ENCODE measurements around the gene MCRIP1.

Gene MCRIP1

DNA sequence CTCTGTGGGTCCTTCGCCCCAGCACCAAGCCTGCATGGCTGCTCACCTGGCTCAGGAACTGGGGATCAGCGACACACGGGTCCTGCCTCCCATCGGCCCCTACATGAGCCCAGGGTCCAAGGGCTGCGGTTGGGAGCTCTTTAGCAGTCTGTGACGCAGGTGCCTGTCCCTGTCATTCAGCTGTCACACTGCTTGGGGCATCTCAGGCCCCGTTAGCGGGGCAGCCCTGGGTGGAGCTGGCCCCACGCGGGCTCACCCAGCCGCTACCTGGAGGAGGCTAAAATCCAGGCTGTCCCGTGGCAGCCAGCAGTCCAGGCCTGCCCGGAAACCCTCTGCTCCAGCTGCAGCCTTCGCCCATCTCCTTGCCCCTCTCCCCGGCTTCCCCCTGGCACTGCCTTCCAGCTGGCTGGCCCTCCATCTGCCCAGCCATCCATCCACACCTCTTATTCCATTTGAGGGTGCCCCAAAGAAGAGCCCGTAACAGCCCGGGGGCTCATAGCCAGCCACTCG lies 25.8 kb downstream of the MCRIP1 start:
- DNase-seq (ENCODE audit: insufficient read length, low spot score) (no peak), FAIRE-seq (no peak)

DNA sequence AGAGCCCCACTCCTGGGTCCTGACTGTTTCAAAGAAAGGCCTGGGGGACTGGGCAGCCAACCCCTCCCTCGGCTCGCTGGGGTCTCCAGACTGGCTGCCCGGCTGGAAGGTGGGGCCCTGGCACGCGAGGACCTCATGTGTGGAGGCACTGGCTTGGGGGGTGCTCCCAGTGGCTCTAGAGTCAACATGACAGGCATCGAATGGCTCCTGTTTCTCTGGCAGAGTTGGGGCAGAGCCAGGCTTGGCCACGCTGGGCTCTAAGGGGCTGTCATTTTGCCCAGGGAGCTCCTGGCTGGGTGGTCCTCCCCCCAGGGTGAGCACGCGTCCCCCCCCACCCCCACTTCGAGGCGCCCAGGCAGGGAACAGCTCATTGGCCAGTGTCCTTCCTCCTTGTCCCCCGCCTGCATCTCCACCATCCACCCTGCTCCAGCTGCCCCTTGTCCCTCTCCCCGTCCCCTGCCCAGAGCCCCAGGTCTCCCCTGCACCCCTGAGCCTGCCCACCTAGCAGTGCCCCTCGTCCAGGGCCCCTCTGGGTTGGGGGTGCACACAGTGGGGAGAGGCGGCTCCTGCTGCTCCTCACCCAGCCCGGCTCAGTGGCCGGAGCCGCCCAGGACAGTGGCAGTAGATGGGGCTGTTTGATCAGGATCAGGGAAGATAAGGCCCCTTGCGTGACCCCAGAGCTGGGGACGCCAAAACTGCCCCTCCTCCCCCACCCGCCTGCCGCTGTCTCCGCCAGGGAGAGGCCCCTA lies 26.5 kb downstream of the MCRIP1 start:
- no peak for FAIRE-seq

DNA sequence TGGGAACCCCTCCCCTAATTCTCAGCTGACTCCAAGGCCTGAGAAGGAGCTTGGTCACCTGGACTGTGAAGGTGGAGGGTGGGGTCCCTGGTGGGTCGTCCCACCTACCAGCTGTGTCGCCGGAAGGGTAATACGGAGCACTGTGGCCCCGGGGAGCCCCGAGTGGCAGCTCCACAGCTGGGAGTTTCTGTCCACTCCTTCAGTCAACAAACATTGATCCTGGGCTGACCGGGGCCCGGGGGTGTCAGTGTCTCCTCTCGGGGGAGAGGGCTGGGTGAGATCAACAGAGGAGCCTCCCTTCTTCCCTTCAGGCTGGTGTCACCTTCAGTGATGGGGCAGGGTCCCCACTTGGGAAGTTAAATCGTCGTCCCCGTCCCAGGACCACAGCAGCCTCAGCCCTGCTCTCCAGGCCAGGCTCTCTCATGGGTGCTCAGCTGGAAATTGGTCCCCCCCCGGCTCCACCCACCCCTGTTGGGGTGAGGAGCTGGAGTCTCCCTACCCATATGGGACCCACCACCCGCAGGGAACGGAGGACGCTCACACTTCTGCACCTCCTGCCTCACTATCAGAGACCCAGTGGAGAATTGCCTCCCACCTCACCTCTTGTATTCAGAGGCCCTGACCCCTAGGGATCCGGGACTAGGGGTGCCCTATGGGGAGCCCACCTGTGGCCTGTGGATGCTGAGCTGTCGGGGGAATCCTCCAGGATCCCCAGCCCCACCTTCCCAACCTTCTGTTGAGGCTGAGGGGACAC lies 27.2 kb downstream of the MCRIP1 start:
- FAIRE-seq, result no peak
- no peak for DNase-seq (ENCODE audit: insufficient read length, low spot score)

More for the DNA sequence above, 26.5 kb downstream of the MCRIP1 start:
- DNase-seq (ENCODE audit: insufficient read length, low spot score), result no peak

DNA sequence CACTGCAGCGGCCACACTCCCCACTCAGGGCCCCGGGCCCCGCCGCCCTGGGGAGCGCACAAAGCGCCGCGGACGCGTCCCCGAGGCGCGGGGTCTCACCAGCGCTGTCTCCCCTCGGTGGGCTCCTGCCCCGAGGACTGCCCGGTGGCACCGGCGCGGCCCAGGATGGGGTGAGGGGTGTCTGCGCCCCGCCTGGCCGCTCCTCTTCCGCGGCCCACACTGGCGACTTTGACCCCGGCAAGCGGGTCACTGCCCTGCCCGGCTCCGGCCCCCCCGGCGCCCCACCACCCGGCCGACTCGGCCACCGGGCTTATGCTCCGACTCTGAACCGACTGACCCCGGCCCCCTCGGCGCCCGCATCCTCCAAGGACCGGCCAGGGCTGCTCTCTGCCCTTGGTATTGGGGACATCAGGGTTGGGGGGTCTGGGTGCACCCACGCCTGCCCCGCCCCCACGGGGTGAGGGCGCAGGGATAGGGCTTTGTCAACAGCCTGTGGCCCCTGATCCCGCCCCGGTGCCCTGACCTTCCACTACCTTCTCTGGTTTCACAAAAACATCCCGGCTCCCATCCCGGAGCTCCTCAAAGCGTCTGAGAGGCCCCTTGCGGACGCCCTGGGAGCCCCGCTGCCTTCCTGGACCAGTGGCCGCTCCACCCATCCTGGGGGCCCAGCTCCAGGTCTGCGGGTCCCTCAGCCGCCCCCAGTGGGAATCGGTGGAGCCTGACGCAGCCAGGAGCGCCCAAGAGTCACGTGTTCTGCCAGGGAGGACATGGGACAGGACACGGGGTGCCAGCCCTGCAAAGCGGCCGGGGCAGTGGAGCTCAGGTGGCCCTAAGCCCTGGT lies 28.3 kb downstream of the MCRIP1 start:
- DNase-seq (ENCODE audit: insufficient read length, low spot score) (no peak), FAIRE-seq (no peak)

DNA sequence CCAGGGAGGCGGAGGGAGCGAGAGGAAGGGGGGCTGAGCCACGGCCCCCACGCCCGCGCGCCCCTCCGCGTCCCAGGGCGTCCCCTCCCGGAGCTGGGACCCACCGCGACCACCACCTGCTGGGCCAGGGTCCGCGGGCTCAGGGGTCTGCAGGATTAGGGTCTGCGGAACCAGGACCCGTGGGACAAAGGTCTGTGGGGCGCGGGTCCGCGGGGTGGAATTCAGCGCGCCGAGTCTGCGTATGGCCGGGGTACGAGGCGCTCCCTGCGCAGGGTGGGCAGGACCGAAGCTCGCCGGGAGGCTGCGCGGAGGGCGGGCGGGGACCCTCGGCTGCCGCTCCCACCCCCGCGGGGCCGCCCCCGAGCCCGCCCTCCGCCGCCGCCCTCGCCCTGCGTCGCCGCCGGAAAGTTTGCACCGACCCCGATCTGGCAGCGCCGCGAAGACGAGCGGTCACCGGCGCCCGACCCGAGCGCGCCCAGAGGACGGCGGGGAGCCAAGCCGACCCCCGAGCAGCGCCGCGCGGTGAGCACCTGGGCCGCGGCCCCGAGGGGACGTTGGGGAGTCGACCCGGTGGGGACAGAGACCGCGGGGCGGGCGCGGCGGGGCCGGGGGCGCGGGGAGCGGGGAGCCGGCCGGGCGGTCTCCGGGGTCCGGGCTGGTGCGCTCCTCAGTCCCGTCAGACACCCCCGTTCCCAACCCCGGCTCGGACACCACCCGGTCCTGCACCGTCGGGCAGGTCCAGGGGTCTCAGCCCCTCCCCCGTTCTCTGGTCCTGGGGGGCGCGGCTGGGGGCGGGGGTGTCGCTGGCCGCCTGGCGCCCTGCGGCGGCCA lies 29.1 kb downstream of the MCRIP1 start, which contains the start of gene GCGR:
GCGR (plus strand) TSS at position 423 of the 831 bp plus-strand sequence. CDS start 4,869 bp downstream, outside the sequence.
- DNase-seq (ENCODE audit: insufficient read length, low spot score), result no peak
- no peak for FAIRE-seq

DNA sequence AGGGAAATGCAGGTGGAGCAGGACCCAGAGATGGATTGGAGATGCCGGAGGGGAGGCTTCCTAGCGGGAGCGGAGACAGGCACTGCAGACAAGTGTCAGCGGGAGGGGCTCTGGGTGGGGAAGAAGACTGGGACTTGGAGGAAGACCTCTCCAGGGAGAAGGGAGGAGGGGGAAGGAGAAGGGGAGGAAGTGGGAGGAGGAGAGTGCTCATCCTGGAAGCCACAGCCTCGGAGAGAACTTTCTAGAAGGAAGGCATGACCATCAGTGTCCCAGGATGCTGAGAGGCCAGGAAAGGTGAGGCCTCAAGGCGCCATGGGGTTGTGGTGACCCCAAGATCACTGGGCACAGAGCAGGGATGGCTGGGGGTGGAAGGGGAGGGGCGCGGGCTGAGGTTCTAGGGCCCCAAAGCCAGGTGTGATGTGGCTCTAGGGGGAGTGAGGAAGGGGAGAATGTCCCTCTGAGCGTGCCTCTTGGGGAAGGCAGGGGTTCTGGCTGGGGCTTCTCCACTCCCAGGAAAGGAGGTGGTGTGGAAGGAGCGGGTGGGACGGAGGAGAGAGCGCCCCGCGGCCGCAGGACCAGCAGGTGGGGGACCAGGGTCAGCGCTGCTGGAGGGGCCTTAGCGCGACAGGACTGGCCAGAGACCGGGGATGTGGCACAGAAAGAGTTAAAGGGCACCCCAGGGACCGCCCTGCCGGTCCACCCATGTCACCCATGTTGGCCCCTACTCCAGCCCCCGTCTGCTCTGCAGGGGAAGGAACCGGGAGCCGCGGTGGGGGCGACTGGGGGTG lies 30.0 kb downstream of the MCRIP1 start:
- FAIRE-seq (no peak), DNase-seq (ENCODE audit: insufficient read length, low spot score) (no peak)

DNA sequence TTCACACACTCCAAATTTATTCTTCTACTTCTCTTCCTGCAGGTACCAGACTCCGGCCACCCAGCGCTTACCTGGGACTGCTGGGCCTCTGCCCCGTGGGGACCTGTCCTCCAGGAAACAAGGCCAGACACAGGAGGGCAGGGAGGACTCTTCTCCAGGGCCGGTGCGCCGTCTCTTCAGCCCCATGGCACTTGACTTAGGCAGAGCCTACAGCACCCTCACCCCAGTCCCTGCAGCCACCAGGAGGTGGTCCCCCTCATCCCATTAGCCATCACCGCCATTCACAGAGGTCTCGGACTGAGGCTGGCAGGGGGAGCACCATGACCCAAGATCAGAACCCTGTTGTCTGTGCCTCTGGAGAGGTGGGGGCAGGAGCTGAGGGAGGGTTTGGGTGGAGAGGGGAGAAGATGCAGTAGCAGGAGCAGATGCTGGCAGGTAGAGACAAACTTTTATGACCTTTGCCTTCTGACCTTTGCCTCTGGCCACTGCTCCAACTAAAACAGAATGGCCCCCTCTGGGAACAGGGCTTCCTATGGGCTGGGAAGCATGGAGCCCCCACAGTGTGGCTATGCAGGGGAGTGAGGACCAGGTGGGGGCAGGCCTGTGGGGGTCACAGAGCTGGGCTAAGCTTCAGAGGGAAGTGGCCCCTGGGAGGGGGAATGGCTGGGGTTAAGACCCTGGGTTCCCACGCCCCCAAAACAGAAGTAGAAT lies 30.9 kb downstream of the MCRIP1 start:
- no peak for FAIRE-seq
- DNase-seq (ENCODE audit: insufficient read length, low spot score), result no peak

DNA sequence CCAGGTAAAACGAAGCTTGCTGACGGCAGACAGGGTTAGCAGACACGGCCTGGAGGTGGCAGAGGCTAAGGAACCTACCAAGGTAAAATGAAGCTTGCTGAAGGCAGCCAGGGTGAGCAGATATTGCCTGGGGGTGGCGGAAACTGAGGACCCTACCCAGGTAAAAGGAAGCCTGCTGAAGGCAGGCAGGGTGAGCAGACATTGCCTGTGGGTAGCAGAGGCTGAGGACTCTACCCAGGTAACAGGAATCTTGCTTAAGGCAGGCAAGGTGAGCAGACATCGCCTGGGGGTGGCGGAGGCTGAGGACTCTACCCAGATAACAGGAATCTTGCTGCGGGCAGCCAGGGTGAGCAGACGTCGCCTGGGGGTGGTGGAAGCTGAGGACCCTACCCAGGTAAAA lies 31.8 kb downstream of the MCRIP1 start:
- FAIRE-seq (no peak), DNase-seq (ENCODE audit: insufficient read length, low spot score) (no peak)

DNA sequence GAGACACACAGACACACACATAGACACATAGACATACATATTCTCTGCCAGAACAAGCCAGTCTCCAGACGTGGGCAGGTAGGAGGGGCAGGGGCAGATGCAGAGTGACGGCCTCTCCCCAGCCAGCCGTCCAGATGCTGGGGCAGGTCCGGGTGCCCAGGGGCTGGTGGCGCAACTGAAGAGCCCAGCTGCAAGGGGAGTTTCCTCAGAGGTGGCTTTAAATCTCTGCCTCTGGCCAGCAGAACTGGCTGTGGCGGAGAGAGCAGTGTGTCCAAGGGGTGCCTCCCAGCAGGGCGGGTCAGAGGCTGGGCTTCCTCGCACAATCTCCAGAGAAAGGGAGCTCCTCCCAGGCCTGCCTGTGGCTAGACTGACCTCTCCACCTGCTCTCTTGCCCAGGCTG lies 38.6 kb downstream of the MCRIP1 start:
- DNase-seq (ENCODE audit: insufficient read length, low spot score) (no peak), FAIRE-seq (no peak)

DNA sequence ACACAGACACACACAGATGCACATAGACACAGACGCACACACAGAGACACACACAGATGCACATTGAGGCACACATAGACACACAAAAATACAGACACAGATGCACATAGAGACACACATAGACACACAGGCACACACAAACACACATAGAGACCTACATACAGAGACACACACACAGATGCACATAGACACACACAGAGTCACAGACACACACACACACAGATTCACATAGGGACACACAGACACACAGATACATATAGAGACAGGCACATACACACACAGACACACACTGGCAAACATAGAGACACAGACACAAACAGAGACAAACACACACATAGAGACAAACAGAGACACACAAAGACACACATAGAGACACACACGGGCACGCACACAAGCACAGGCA lies 39.0 kb downstream of the MCRIP1 start:
- DNase-seq (ENCODE audit: insufficient read length, low spot score) (no peak), FAIRE-seq (no peak)

DNA sequence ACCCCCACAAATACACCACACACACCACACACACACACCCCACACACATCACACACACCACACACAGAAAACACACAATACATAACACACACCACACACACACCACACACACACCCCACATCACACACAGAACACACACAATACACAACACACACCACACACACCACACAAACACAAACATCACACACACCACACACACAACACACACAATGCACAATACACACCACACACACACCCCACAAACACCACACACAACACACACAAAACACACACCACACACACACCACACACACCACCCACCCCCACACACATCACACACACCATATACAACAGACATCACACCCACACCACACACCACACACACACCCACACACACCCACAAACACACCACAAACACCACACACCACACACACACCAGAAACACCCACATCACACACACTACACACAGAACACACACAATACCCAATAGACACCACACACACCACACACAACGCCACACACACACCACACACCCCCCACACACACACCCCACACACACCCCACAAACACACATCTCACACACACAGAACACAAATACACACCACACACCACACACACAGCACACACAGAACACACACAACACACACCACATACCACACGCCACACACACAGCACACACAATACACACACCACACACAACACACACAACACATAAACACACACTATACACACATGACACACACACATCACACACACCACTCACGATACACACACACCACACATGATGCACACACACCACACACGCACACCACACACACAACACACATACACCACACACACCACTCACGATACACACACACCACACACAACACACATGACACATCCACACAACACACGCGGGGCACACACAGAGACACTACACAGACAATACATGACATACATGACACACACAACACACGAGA lies 40.1 kb downstream of the MCRIP1 start:
- FAIRE-seq (no peak), DNase-seq (ENCODE audit: insufficient read length, low spot score) (no peak)

All from GM19239 (cell line).